HPDE6-E6E7 (cell line): ENCODE measurements around the gene NEK5.
A peak's percentile ranks its signal among the peaks of the same experiment; 100 is the strongest.

Experiments used
- DNase-seq: peaks from one replicate; pipeline ENCODE4 v3.0.0; 2011; ENCODE audit warnings: missing footprints; ENCODE audit errors: extremely low spot score

Gene NEK5

GRCh38 chr13:52011632-52012511 is 117.0 kb downstream of the NEK5 start, which contains the start of gene ALG11:
Gene ALG11 (plus strand): TSS chr13:52012398. CDS start chr13:52012419, 21 bp downstream.
- DNase-seq = peak; percentile 68

- no peak for DNase-seq
These were observed 117.8 kb downstream of the NEK5 start, which contains the start of gene ATP7B for GRCh38 chr13:52010890-52011631. Gene ATP7B (minus strand): TSS chr13:52011450. CDS start chr13:52011337, 113 bp downstream.

- no peak for DNase-seq
These were observed 118.9 kb downstream of the NEK5 start for GRCh38 chr13:52009946-52010345.

- no peak for DNase-seq
These were observed 122.2 kb downstream of the NEK5 start for GRCh38 chr13:52006523-52007245.

- no peak for DNase-seq
These were observed 122.9 kb downstream of the NEK5 start for GRCh38 chr13:52005841-52006522.

GRCh38 chr13:52004511-52005170 is 124.2 kb downstream of the NEK5 start:
- no peak for DNase-seq

- no peak for DNase-seq
These were observed 125.3 kb downstream of the NEK5 start for GRCh38 chr13:52003541-52003940.

- no peak for DNase-seq
These were observed 126.5 kb downstream of the NEK5 start for GRCh38 chr13:52002361-52002760.

- DNase-seq = no peak
These were observed 127.6 kb downstream of the NEK5 start for GRCh38 chr13:52001120-52001731.

GRCh38 chr13:51999921-52000320 is 129.0 kb downstream of the NEK5 start:
- no peak for DNase-seq

GRCh38 chr13:51999510-51999911 is 129.4 kb downstream of the NEK5 start:
- DNase-seq = no peak

GRCh38 chr13:51998723-51999509 is 130.0 kb downstream of the NEK5 start:
- no peak for DNase-seq

- DNase-seq = no peak
These were observed 131.1 kb downstream of the NEK5 start for GRCh38 chr13:51997641-51998330.

- no peak for DNase-seq
These were observed 131.7 kb downstream of the NEK5 start for GRCh38 chr13:51997186-51997585.

GRCh38 chr13:51996641-51997040 is 132.2 kb downstream of the NEK5 start:
- no peak for DNase-seq

GRCh38 chr13:51995677-51996551 is 133.0 kb downstream of the NEK5 start:
- DNase-seq = no peak

GRCh38 chr13:51993713-51994112 is 135.2 kb downstream of the NEK5 start:
- DNase-seq = no peak
